HL-60/S4 treated with retinoic acid at 250 ng/mL for 4 days and 3 days (cell line): ENCODE data around the gene PRICKLE2.

Experiments
- in situ Hi-C: fragments of 300-500 bp; cut with MboI; formaldehyde crosslinking; loops from 2 replicates; pipeline ENCODE4 v1.7.0; 2022; ENCODE audit warnings: low sequenced_read_pairs

Gene PRICKLE2

DNA sequence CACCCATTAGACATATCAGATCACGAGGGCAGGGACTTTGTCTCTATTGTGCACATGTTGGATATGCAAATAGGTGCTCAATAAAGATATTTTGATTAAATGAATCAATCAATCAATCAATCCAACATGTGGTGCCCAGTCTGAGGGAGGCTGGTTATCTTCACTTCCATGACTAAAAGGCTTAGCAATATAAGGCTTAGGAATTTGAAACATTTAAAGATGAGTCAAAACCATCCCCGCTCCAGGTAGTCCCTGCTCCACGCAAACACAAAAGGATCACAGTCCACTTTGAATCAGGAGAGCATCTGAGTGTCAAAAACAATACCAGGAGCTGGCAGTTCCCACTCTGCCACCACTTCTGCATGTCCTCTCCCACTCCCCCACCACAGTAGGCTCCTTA is 25.8 kb upstream of the PRICKLE2 start:
- in situ Hi-C loops = no loop called here

DNA sequence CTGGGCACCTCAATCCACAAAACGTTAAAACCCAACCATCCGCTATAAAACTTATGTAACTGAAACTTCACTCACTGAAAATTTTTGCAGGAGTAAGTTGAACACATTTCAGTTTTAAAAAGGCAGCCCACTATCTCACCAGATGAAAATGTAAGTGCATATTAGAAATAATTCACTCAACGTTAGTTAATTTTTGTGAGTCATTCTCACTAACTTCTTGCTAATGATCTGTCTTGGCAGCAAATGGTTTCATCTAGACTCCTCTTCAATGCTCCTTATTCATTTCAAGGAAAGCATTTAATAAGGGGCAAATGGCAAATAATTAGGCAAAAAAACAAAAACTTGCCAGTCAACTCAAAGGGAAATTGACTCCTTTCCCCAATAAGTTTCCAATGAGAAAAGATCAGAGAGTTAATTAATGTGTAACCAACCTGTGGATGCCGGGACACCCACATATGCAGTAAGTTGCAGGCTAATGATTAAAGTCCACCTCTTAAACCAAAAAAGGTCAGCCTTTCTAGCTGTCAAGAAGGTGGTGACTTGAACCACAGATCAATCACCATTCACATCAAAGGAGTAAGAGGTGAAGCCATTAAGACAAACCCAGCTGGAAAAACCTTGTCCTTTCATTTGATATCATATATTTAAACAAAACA is 22.9 kb upstream of the PRICKLE2 start:
- in situ Hi-C loops = no loop called here

GRCh38 chr3:64244011-64244942 is 19.0 kb upstream of the PRICKLE2 start:
- in situ Hi-C loops = no loop called here

- in situ Hi-C loops = no loop called here
Measured at GRCh38 chr3:64242435-64242834, 17.2 kb upstream of the PRICKLE2 start.

DNA sequence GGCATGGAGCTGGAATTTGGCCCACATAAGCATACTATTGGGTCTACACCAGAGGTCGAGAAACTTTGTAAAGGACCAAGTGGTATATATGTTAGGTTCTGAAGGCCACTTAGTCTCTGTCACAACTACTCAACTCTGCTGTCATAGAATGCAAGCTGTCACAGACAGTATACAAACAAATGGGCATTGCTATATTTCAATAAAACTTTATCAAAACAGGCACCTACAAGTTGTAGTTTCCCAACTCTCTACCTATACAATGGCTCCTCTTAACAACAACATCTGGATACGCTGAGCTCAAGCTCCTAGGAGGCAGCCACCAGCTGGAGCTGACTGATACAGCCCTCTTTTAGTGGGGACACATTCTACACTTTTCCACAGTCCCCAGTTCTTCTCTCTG is 15.7 kb upstream of the PRICKLE2 start:
- in situ Hi-C loops = no loop called here

- in situ Hi-C loops = no loop called here
Measured at GRCh38 chr3:64240396-64240795, 15.1 kb upstream of the PRICKLE2 start.

DNA sequence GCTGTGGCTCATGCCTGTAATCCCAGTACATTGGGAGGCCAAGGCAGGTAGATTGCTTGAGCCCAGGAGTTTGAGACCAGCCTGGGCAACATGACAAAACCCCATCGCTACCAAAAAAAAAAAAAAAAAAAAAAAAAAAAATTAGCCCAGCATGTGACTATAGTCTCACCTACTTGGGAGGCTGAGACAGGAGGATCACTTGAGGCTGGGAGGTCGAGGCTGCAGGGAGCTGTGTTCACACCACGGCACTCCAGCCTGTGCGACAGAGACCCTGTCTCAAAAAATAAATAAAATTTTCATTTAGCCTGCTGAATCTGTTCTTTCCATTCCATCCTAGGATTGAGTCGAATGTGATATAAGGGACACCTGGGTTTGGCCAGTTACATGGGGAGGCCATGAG is 14.6 kb upstream of the PRICKLE2 start:
- in situ Hi-C loops = no loop called here

- in situ Hi-C loops = no loop called here
Measured at GRCh38 chr3:64238971-64239667, 13.9 kb upstream of the PRICKLE2 start.

- in situ Hi-C loops = no loop called here
Measured at GRCh38 chr3:64237083-64237482, 11.8 kb upstream of the PRICKLE2 start.

DNA sequence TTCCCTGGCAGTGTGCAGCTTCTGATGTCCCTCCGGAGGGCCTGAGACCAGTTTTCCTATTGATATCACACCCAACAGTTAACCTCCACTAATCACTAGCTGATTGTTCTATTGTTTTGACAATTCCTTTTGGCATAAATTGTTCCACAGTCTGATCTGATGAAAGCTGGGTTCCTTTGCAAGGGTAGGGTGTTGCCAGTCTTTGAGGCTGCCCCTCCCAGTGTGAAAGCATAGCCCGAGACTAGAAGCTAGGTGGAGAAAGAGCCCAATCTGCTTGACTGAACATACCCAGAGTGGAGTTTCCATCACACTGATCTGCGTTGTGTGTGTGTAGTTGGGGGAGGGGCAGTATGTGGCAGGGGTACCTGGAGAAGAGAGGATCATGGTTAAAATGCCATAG is 10.3 kb upstream of the PRICKLE2 start:
- in situ Hi-C loops = no loop called here

- in situ Hi-C loops = no loop called here
Measured at GRCh38 chr3:64234571-64234970, 9.3 kb upstream of the PRICKLE2 start.

GRCh38 chr3:64232821-64233220 is 7.6 kb upstream of the PRICKLE2 start:
- in situ Hi-C loops = no loop called here

GRCh38 chr3:64229903-64230302 is 4.6 kb upstream of the PRICKLE2 start:
- in situ Hi-C loops = no loop called here

- in situ Hi-C loops = no loop called here
Measured at GRCh38 chr3:64228110-64228509, 2.8 kb upstream of the PRICKLE2 start.

GRCh38 chr3:64226730-64227129 is 1.5 kb upstream of the PRICKLE2 start:
- in situ Hi-C loops = no loop called here

DNA sequence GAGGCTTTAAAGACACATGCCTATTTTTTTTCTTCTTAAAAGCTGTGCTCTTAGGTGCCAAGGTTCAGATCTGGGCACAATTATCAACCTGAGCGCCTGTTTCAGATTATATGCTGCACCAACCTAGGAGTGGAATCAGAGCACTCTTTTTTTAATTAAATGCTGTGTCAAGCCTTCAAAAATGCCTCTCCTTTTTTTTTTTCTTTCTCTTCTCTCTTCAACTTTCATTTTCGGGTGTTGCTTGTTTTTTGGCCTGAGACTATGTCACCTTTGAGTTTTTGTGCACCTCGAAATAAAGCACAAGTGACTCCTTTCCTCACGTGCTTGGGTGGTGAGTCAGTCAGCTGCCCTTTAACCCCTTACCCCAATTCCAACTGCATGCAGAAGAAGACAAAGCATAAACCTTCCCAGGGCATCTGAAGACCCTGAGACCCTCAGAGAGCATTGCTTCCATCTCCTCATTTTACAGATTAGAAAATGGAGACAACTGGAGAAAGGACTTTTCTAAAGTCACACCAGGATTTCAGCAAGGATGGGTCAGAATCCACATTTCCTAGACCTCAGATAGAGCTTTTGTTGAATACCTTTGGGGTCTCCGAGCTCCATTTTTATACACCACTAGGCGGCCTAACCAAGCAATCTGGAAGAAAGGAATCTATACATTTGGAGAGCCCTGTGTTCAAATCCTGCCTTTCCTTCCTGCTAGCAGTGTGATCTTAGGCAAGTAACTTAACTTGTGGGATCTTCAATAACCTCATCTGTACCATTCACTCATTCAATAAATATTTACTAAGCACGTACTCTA is 631 bp upstream of the PRICKLE2 start:
- in situ Hi-C loops = no loop called here

DNA sequence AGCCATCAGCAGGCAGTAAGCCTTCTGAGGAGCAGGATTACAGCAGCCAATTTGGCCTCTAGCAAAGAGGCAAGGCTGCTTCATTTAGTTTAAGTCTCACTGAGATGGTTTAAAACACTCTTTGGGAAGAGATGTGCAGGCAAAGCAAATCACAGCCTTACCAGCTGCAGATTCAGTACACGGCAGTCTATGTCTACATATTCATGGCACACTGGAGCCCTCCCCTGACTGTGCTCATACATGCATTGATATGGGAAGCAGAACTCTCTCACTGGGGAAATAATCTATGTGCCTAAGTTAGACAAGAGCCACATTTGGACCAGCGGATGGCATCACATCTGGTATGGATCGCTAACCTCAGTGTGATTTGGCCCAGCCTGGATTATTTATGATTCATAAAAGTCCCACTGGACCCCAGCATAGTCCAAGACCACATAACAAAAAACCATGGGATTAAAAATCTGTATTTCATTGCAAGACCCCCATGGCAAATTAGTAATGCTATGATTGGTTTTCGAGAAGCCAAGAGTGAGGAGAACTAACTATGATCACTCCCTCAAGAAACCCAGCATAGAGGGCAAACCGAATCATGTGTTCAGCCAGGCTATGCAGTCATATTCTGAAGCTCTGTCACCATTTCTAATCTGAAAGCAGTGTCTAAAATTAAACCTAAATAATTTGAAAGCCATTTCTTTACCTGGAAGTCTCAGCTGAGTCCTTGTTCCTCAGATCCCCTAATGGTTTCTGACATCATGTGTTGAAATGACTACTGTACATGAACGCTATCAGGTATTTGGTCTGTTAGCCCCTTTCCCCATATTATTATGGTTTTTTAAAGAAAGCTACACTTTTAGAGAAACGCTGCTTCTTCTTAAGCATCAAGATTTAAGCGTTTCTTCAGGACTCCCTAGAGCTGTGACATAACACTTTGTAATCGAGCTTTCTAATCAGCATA is 1.2 kb downstream of the PRICKLE2 start:
- in situ Hi-C loops = no loop called here

DNA sequence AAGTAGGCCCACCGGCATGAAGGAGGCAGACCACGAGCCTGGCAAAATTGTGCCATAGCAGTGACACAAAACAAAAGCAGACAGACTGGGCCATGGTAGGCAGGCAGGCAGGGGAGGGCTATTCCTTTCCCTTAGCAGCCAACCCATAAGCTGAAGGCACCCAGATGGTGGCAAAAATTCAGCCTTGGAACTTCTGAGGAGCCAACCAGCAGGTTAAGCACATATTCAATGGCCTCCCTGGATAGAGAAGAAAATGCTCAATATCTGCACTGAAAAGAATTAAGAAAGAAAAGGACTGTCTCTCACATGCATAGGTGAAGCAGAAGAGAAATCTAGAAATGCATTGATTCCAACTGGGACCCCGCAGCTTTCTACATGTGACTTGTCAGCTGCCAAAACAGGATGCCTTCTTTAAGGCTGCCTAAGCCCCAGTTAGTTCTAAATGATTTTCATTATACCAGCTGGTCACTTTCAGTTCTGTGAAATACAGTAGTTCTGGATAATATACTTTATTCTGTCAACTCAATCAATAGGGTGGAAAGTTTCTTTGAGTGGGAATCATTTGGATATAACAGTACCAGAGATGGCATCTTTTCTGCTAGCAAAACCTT is 2.7 kb downstream of the PRICKLE2 start:
- in situ Hi-C loops = no loop called here

GRCh38 chr3:64221571-64222257 is 3.6 kb downstream of the PRICKLE2 start:
- in situ Hi-C loops = no loop called here
